ENCODE measurements around the gene ZNF391. TPM values are rescaled to one million over a fixed set of nuclear protein-coding genes. Genes with fewer than 3 reads are reported as not detected.
"Not testable (repeated sequence)": the region's sequence is repeated elsewhere in the genome, so short reads cannot be mapped to it uniquely, and the experiment has no call there.

Gene ZNF391
- total and polyA plus RNA-seq, 2 donors from 2014 or later: 1.5 to 5.4 TPM

DNA sequence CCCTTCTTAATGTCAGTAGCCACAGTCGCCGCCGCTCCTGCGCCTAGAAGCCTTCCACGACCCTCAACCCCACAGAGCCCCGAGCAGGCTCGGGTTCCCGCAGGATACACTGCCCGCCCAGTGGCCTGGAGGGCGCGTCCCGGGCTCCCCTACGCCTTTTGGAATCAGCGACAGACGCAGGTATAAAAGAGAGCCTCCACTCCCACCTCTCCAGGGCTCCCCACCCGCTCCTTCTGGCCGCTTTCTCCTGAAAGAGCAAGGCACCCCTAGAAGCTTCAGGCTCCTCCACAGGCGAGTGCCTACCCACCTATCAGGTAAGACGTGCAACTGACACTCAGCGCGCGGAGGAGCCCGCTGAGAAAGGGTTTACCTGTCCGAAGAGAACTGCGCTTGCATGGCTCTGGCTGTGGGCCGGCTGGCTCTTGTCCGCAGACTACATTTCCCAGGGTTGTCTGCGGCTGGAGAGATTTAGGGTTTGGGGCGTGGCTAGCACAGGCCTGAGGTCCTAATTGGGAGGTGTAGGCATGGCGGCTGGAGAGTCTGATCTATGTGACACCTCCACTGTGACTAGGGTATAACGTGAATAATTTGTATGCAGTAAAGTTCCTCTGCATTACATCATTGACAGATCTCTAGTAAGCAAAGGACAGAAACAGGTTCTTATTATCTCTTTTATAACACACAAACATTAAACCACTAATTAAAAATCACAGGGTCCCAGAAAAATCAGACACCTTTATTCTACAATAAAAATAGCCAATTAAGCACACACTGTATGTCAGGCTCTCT, 13.5 kb upstream of the ZNF391 start:
- Histone ChIP-seq H3K27me3 (ENCODE audit: control insufficient read depth, insufficient read depth, low read length) (no peaks in the 10 kb centered on the region), H3K36me3 (ENCODE audit: control insufficient read depth in 2 of 3, insufficient read depth in 3 of 3, low read length in 3 of 3) (no peaks in the 10 kb centered on the region), H3K9me3 (ENCODE audit: control insufficient read depth in 2 of 3, insufficient read depth in 1 of 3, low read length in 3 of 3) (no peaks in the 10 kb centered on the region), H3K4me3 (ENCODE audit: low read length in 3 of 3) (peak overlapping the region; percentile 71 to 81 (median 73)), H3K9ac (ENCODE audit: low read length in 3 of 3) (peak overlapping the region; percentile 50 to 83 (median 73)), H3K27ac (ENCODE audit: low read depth in 2 of 2, low read length in 2 of 2) (peak overlapping the region; percentile 2 to 41), H3K4me1 (ENCODE audit: control insufficient read depth in 2 of 3, insufficient read depth in 2 of 3, low read depth in 1 of 3, low read length in 3 of 3) (peaks cover 0 to 6% (median 0%) of the 10 kb centered on the region in 3 donors)
- DNase-seq: peak; percentile 85 to 94 (median 90)
- peak; percentile 11 for FAIRE-seq
- intact Hi-C loops (cut with DNase I): no loop called here
- TF ChIP-seq, protein P1, sequence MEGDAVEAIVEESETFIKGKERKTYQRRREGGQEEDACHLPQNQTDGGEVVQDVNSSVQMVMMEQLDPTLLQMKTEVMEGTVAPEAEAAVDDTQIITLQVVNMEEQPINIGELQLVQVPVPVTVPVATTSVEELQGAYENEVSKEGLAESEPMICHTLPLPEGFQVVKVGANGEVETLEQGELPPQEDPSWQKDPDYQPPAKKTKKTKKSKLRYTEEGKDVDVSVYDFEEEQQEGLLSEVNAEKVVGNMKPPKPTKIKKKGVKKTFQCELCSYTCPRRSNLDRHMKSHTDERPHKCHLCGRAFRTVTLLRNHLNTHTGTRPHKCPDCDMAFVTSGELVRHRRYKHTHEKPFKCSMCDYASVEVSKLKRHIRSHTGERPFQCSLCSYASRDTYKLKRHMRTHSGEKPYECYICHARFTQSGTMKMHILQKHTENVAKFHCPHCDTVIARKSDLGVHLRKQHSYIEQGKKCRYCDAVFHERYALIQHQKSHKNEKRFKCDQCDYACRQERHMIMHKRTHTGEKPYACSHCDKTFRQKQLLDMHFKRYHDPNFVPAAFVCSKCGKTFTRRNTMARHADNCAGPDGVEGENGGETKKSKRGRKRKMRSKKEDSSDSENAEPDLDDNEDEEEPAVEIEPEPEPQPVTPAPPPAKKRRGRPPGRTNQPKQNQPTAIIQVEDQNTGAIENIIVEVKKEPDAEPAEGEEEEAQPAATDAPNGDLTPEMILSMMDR (IDR thresholded peaks at IDR 0.05; ENCODE audit: borderline replicate concordance, extremely low read depth, insufficient read depth): no peak

DNA sequence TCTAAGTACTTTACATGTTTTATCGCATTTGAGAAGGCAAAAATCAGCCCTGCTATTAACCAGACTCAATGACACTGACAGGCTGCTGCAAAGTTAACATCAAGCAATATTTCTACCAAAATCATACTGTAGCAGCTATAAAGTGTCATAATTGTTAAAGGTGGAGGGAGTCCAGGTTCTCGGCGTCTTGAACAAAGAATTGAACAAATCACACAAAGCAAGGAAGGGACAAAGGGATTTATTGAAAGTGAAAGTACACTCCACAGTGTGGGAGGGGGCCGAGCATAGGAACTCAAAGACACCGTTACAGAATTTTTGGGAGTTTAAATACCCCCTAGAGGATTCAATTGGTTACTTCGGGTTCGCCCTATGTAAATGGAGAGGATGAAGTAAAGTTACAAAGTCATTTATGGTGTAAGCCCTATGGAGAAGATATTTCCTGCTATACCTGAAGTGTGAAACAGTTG, 12.9 kb upstream of the ZNF391 start:
- intact Hi-C loops (cut with DNase I): no loop called here
- H3K27ac ChIP-seq (ENCODE audit: low read depth in 2 of 2, low read length in 2 of 2): no peak overlapping the region
- TF ChIP-seq, protein P1 (IDR thresholded peaks at IDR 0.05; ENCODE audit: borderline replicate concordance, extremely low read depth, insufficient read depth): no peak
- FAIRE-seq: no peak
- H3K4me1 ChIP-seq (ENCODE audit: control insufficient read depth in 2 of 3, insufficient read depth in 2 of 3, low read depth in 1 of 3, low read length in 3 of 3): peaks cover 0 to 6% (median 0%) of the 10 kb centered on the region in 3 donors
- H3K27me3 ChIP-seq (ENCODE audit: control insufficient read depth, insufficient read depth, low read length): no peaks in the 10 kb centered on the region
- H3K4me3 ChIP-seq (ENCODE audit: low read length in 3 of 3): peak overlapping the region; percentile 71 to 81 (median 73)
- no peaks in the 10 kb centered on the region for H3K36me3 ChIP-seq (ENCODE audit: control insufficient read depth in 2 of 3, insufficient read depth in 3 of 3, low read length in 3 of 3)
- H3K9ac ChIP-seq (ENCODE audit: low read length in 3 of 3): peak overlapping the region; percentile 2 to 73 (median 50)
- peak in 2 of 5 donors; percentile 14 to 34 for DNase-seq
- H3K9me3 ChIP-seq (ENCODE audit: control insufficient read depth in 2 of 3, insufficient read depth in 1 of 3, low read length in 3 of 3): no peaks in the 10 kb centered on the region

DNA sequence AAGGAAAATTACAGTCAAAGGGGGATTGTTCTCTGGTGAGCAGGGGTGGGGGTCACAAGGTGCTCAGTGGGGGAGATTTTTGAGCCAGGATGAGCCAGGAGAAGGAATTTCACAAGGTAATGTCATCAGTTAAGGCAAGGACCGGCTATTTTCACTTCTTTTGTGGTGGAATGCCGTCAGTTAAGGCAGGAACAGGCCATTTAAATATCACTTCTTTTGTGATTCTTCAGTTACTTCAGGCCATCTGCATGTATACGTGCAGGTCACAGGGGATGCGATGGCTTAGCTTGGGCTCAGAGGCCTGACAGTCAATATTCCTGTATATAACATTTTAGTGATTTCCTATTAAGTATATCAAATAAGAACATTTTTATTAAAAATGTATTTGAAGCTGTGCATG, 10.2 kb upstream of the ZNF391 start:
- H3K4me3 ChIP-seq (ENCODE audit: low read length in 3 of 3); DNase-seq; H3K36me3 ChIP-seq (ENCODE audit: control insufficient read depth in 2 of 3, insufficient read depth in 3 of 3, low read length in 3 of 3); FAIRE-seq; H3K27ac ChIP-seq (ENCODE audit: low read depth in 2 of 2, low read length in 2 of 2); H3K4me1 ChIP-seq (ENCODE audit: control insufficient read depth in 2 of 3, insufficient read depth in 2 of 3, low read depth in 1 of 3, low read length in 3 of 3); intact Hi-C loops (cut with DNase I); H3K9me3 ChIP-seq (ENCODE audit: control insufficient read depth in 2 of 3, insufficient read depth in 1 of 3, low read length in 3 of 3); H3K27me3 ChIP-seq (ENCODE audit: control insufficient read depth, insufficient read depth, low read length); H3K9ac ChIP-seq (ENCODE audit: low read length in 3 of 3): not testable (repeated sequence)

DNA sequence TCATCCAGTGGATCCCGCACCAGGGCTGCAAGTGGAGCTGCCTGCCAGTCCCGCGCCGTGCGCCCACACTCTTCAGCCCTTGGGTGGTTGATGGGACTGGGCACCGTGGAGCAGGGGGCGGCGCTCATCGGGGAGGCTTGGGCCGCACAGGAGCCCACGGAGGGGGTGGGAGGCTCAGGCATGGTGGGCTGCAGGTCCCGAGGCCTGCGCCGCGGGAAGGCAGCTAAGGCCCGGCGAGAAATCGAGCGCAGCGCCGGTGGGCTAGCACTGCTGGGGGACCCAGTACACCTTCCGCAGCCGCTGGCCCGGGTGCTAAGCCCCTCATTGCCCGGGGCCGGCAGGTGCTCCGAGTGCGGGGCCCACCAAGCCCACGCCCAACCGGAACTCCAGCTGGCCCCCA, 7.6 kb upstream of the ZNF391 start:
- H3K4me1 ChIP-seq (ENCODE audit: control insufficient read depth in 2 of 3, insufficient read depth in 2 of 3, low read depth in 1 of 3, low read length in 3 of 3); H3K4me3 ChIP-seq (ENCODE audit: low read length in 3 of 3); intact Hi-C loops (cut with DNase I); DNase-seq; FAIRE-seq; H3K27me3 ChIP-seq (ENCODE audit: control insufficient read depth, insufficient read depth, low read length); H3K9me3 ChIP-seq (ENCODE audit: control insufficient read depth in 2 of 3, insufficient read depth in 1 of 3, low read length in 3 of 3); H3K9ac ChIP-seq (ENCODE audit: low read length in 3 of 3); H3K27ac ChIP-seq (ENCODE audit: low read depth in 2 of 2, low read length in 2 of 2); H3K36me3 ChIP-seq (ENCODE audit: control insufficient read depth in 2 of 3, insufficient read depth in 3 of 3, low read length in 3 of 3): not testable (repeated sequence)
